HL-60 (cell line): ENCODE results near the gene UGGT2.

Experiments used
- GABPA ChIP-seq: IDR thresholded peaks from 2 replicates; pipeline ENCODE4 v1.6.1; 2012; ENCODE audit warnings: low read depth
- TF ChIP-seq, protein P1 (sequence below): IDR thresholded peaks from one replicate; pipeline ENCODE4 v1.5.1; 2011; ENCODE audit warnings: low read length, control low read depth, inconsistent platforms; ENCODE audit not compliant: insufficient read depth

DNA sequence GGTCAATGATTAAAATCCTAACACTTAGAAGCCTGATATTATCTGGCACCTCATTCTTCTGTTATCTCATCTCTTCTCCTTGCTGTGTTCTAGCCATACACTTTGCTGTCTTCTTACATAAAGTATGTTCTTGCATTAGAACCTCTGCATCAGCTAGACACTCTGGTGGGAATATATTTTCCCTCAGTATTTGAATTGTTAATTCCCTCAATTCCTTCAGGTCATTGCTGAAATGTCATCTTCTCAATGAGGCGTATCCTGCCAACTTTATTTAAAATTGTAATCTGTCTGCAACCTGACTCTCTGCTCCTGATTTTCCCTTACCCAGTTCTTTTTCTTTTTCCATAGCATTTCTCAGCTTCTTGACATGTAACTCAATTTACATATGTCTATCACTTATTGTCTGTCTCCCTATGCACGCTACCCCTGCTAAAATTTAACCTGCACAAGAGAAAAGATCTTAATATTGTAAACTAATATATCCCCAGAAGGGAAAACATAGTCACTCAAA is 138.2 kb downstream of the UGGT2 start:
- TF ChIP-seq, protein P1, sequence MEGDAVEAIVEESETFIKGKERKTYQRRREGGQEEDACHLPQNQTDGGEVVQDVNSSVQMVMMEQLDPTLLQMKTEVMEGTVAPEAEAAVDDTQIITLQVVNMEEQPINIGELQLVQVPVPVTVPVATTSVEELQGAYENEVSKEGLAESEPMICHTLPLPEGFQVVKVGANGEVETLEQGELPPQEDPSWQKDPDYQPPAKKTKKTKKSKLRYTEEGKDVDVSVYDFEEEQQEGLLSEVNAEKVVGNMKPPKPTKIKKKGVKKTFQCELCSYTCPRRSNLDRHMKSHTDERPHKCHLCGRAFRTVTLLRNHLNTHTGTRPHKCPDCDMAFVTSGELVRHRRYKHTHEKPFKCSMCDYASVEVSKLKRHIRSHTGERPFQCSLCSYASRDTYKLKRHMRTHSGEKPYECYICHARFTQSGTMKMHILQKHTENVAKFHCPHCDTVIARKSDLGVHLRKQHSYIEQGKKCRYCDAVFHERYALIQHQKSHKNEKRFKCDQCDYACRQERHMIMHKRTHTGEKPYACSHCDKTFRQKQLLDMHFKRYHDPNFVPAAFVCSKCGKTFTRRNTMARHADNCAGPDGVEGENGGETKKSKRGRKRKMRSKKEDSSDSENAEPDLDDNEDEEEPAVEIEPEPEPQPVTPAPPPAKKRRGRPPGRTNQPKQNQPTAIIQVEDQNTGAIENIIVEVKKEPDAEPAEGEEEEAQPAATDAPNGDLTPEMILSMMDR, result no peak
- no peak for TF ChIP-seq GABPA
